ENCODE data around the gene ASAP3.

ASAP3 gene

GRCh38 chr1:23477359-23478144 is 6.4 kb downstream of the ASAP3 start:
- DNase-seq, result no peak

- no peak for DNase-seq
These were observed 8.3 kb downstream of the ASAP3 start for GRCh38 chr1:23475641-23476040.

GRCh38 chr1:23475134-23475628 is 8.8 kb downstream of the ASAP3 start:
- DNase-seq, result peak; percentile 29

- DNase-seq, result no peak
These were observed 10.8 kb downstream of the ASAP3 start for GRCh38 chr1:23473037-23473800.

- no peak for DNase-seq
These were observed 11.5 kb downstream of the ASAP3 start for GRCh38 chr1:23472351-23473036.

- DNase-seq, result no peak
These were observed 12.4 kb downstream of the ASAP3 start for GRCh38 chr1:23471473-23472075.

GRCh38 chr1:23470282-23471070 is 13.5 kb downstream of the ASAP3 start:
- no peak for DNase-seq

GRCh38 chr1:23469372-23469982 is 14.5 kb downstream of the ASAP3 start:
- no peak for DNase-seq

GRCh38 chr1:23466423-23466989 is 17.5 kb downstream of the ASAP3 start:
- peak; percentile 70 for DNase-seq

GRCh38 chr1:23463286-23463685 is 20.7 kb downstream of the ASAP3 start:
- DNase-seq, result no peak

- no peak for DNase-seq
These were observed 21.2 kb downstream of the ASAP3 start for GRCh38 chr1:23462766-23463165.

GRCh38 chr1:23461050-23461449 is 22.9 kb downstream of the ASAP3 start:
- no peak for DNase-seq

- DNase-seq, result no peak
These were observed 23.5 kb downstream of the ASAP3 start for GRCh38 chr1:23460519-23460918.

- DNase-seq, result no peak
These were observed 24.6 kb downstream of the ASAP3 start for GRCh38 chr1:23459338-23459757.

- DNase-seq, result no peak
These were observed 27.8 kb downstream of the ASAP3 start for GRCh38 chr1:23456226-23456625.

- no peak for DNase-seq
These were observed 30.5 kb downstream of the ASAP3 start for GRCh38 chr1:23453455-23454000.

- DNase-seq, result peak; percentile 8
These were observed 32.0 kb downstream of the ASAP3 start for GRCh38 chr1:23452011-23452411.

- no peak for DNase-seq
These were observed 32.5 kb downstream of the ASAP3 start for GRCh38 chr1:23451441-23451840.

GRCh38 chr1:23450894-23451293 is 33.1 kb downstream of the ASAP3 start:
- DNase-seq, result no peak

- DNase-seq, result no peak
These were observed 34.0 kb downstream of the ASAP3 start for GRCh38 chr1:23449958-23450357.

- no peak for DNase-seq
These were observed 34.7 kb downstream of the ASAP3 start for GRCh38 chr1:23449306-23449705.
